HG03139 (cell line): ENCODE results near the gene ADCY10.
"Not testable (repeated sequence)": the region's sequence is repeated elsewhere in the genome, so short reads cannot be mapped to it uniquely, and the experiment has no call there.

Experiments used
- ATAC-seq: cut with Tn5 transposase; IDR thresholded peaks from one replicate; pipeline ENCODE4 v1.9.1; 2021; ENCODE audit not compliant: unreplicated experiment

Gene ADCY10

DNA sequence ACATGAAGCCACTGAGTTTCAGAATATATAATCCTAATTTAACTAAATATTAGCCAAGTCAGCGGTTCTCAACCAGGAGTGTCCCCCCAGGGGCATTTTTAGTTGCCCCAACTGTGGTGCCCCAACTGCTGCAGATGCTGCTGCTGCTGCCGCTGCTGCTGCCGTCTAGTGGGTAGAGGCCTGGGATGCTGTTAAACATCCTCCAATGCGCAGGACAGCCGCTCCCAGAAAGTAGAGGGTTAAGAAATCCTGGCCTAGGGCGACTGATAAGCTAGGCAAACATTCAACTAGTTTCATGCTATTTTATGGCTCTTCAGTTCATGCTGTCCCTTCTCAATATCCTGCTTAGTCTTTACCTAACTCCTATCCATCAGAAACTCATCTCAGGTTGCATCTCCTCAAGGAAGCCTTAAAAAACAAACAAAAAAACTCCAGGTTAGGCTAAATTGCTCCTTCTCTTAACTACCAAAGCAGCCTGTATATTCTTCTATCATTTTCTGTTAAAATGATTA is 12.6 kb upstream of the ADCY10 start:
- no peak for ATAC-seq

DNA sequence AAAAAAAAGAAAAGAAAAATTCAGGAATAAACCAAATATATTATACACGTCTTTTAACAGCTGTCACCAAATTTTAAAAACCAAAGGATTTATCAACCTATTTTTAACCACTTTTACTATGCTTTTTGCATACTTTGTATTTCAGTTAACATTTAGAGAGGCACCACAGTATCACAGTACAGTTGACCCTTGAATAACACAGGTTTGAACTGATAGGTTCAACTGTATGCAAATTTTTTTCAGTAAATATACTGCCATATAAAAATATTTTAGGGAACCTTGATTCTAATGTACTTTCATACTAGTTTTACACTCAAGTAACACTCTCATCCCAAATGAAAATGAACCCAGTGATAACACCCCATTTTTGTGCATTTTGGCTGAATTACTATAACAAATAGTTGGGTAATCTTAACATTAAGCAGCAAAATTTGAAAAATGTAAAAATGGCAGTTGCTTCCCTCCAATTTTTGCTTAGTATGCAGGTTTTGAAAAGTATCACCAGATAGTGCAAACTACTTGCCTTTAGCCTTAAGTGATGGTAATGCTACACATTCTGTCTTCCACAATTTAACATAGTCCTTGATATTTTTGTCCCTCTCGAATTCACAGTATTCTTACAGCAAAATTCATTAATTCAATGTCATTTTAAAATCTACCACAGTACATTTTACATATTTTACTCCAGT is 10.8 kb upstream of the ADCY10 start:
- ATAC-seq = no peak

DNA sequence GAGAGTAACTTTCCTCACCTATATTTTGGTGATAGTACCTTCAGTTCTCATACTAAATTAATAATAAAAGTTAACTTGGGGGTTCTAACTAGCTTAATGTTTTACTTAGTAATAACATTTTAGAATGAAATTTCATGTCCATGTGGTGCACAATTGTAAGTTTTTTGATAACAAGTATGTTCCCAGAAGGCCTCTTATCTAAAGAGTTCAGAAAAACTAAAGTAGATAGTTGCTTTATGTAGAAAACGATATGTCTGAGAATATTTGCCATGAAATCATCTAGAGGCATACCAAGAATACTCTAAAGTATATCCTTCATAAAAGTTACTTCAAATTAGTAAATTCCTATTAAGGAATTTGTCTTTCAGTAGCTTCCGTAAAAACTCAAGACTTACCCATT is 10.2 kb upstream of the ADCY10 start:
- ATAC-seq = no peak

DNA sequence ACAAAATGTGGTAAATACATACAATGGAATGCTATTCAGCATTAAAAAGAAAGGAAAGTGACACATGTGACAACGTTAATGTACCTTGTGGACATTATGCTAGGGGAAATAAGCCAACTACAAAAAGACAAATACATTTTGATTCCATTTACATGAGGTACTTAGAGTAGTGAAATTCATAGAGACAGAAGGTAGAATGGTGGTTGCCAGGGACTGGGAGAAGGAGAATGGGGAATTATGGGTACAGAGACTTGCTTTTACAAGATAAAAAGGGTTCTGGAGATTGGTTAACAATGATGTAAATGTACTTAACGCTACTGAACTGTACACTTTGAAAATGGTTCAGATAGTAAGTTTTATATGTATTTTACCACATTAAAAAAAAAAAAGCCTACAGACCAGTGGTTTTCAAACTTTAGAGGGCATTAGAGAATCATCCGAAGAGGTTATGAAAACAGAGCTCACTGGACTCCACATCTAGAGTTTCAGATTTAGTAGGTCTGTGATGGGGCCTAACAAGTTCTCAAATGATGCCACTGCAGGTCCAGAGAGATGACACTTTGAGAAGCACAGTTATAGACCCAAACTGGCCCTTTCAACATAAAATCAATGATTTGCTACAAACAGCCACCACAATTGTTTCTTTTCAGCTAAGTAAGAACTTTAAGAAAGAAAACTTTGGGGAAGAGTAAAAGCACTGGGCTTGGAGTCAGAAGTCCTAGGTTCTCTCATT is 9.6 kb upstream of the ADCY10 start:
- no peak for ATAC-seq

DNA sequence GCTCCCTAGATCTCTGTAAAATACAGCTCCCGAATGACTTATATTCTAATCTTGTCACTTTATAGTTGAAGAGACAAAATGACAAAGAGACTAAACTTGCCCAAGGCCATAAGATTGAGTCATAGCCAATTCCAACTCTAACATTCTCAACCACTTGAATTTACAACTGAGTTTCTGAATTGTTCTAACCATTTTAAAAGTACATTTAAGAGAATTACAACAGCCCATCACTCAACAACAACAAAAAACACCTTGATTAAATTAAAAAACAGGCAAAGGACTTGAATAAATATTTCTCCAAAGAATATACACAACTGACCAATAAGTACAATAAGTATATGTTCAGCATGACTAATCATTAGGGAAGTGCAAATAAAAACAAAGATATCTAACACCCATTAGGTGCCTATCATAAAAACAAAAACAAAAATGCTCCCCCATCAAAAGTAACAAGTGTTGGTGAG is 8.7 kb upstream of the ADCY10 start:
- no peak for ATAC-seq

DNA sequence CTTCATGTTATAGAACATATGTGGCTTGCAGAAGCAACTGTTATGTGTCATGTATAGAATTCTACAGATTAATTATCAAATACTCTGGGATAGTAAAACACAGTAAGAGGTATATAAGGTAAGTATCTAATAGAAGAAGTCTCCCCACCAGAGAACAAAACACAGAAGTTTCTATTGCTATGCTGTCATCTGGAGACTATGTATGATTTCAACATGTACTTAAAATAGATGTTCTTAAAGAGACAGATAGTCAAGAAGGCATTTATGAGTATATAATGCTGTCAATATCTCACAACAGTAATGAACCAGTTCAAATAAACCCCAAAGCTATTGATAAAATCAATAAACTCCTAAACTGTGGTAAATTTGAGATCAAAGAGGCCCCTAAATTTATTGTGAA is 8.1 kb upstream of the ADCY10 start:
- no peak for ATAC-seq

DNA sequence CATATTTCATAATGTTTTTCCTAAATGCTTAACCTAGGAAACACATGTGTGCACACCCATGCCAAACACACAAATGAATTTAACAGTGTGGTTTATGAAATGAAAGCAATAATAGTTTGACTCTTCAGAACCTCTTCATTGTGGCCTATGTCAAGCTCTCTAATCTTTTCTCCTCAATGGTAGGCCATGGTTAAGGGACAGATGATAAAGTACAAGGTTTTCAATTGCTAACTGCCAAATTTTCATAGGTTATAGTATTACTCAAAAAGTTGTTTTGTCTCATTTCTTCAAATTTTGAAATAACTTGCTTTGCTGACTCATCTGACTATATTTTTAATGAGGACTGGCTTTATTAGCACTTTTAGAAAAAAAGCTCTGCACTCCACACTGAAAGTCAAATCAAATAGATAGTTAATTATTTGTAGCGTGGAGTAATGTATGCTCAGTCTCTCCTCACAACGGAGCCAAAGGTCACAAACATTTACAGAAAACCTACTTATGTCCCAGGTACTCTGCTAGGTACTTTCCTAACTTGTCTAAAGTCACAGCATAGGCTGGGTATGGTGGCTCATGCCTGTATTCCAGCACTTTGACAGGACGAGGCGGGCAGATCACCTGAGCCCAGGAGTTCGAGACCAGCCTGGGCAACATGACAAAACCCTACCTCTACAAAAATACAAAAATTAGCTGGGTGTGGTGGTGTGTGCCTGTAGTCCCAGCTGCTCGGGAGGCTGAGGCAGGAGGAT is 3.0 kb upstream of the ADCY10 start:
- no peak for ATAC-seq

DNA sequence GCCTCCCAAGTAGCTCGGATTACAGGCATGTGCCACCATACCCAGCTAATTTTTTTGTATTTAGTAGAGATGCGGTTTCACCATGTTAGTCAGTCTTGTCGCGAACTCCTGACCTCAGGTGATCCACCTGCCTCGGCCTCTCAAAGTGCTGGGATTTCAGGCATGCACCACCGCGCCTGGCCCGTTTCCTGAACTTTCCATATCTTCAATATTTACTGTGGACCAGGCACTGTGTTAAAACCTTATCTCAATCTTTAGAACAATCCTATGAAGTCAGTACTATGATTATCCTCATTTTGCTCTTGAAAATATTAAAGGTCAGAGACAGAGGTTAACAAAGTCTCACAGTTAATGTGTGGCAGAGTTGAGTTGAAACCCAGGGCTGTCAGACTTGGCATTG is 1.6 kb upstream of the ADCY10 start:
- ATAC-seq = no peak

DNA sequence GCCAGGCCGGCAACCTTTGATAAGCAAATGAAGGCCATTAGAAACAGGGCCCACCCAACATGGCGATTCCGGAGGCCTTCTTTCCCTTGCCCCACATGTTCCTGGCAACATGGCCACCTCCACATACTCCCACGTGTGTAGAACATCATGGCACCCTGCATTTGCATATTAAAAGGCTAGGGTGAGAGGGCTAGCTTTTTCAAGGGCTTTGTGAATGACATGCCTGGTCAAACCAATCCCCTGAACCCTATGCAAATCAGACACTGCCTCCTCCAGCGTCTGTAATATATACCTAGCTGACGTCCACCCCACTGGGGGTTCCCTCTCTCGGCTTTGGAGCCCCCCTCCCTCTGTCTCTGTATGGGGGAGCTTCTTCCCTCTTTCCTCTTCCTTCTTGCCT is 1.6 kb downstream of the ADCY10 start:
- ATAC-seq = no peak

DNA sequence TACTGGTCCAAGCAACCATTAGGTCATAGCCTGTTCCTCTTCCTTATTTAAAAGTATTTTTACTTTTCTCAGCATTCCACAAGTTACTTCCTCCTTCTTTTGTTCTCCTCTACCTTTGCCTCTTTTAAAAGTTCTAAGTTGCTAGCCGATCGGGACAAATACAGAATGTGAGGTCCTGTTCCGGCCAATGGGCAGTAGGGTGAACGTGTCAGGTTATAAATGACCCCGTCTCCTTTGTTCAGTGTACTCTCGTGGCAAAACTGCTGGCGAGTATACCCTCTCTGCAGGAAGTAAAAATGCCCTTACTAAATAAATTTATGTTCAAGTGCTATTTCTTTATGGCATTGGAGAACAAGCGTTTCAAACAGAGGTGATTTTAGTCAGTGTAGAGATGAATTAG is 2.5 kb downstream of the ADCY10 start:
- ATAC-seq = no peak

DNA sequence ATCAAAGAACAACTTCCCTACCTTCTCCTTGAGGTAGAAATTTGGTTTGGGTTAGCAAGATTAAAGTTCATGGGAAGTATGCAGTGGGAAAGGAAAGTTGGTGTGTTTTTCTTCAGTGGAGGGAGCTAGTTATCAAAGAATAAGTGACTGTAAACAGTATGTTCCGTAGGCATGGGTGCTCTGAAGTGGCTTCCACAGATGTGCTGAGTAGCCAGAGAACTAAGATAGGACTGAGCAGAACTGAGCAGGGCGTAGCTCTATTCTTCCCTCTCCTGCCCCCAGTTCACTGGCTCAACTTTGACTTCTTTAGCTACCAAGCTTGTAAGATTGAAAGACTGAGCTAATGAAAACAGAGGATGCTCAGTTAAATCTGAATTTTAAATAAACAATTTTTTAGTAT is 3.4 kb downstream of the ADCY10 start:
- ATAC-seq = no peak

DNA sequence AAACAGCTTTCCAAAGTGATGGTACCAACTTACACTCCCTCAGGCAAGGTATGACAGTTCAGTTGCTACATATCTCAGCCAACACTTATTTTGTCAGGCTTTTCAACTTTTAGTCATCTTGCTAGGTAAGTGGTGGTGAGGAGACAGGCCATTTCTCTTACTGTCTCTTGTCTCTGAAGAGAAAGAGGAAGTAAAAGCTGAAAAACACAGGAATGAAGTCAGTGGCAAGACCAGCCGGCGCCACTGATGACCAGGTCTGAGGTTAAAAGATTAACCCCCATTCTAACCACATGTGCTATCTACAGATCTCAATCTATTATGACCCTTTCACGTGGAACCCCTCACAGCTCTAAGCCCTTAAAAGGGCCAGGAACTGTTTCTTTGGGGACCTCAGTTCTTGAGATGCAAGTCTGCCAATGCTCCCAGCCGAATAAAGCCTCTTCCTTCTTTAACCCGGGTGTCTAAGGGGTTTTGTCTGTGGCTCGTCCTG is 4.2 kb downstream of the ADCY10 start:
- ATAC-seq = no peak

DNA sequence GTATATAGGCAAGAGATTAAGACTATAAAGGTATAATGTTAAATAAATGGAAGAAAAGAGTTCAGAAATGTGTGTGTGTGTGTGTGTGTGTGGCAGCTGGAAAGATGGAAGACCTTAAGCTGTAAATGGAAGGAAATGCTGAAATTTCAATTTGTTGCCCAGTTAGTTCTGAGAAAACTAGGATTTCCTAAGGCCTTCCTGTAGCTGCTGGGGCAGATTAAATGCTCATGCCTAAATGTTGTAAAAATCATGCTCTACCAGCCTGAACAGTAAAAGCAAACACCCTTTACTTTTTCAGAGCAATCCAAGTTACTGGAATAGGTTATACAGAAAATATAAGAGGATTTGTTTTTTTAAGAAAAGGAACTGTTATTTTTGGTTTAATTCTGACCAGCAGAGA is 8.3 kb downstream of the ADCY10 start:
- ATAC-seq = no peak

DNA sequence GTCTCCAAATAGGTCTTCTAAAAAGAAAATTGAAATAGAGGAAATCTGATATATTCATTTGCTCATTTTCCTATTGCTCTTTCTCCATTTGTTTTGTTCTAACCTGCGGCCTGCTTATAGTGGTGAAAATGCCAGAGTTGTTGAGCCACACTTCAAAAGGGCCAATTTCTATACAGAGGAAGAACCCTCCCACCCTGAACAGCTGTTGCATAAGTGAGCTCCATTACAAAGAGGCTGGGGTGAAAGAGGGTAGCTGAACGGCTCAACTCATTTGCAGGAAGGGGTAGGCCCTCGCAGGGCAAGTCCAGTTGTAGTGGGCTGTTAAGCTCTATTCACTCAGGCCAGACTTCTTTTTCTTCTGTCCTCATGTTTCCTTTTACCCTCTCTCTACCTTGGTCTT is 8.8 kb downstream of the ADCY10 start:
- no peak for ATAC-seq

DNA sequence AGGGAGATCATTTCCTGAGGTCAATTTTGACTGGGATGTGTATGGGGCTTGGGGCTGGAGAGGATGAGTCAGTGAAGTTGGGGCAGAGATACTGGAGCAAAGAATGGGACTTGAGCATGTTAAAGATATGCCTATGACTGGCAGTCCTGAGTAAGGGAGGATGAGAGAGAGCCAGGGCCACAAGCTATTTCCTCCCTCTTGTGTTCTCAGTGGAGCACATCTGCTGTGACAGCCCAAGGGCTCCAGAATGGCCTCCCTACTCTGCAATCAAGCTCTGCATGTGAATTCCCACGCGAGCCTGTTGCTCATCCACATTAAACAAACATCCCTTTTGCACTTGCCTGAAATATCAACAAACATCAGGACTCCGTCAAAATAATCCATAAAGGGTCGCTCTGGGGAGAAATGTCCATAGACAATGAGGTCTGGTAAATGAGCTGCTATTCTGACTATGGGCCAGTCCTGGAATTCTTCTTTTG is 9.2 kb downstream of the ADCY10 start:
- ATAC-seq = no peak

DNA sequence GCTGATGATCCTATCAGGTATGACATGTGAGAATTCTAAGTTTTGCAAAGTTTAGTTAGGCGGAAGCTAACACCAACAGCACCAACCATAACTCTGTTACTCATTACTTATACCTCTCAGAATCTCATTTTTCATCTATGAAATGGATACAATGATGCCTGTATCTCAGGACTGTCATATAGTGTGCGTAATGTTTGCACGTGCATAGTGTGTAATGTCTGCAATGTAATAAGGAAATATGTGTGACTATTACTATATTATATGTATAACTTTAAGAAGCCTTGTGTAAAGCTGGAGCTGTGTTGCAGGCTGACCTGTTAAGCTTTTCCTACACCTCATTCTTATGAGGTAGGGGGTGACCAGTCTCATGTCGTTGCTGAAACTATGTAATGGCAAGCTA is 13.0 kb downstream of the ADCY10 start:
- no peak for ATAC-seq

DNA sequence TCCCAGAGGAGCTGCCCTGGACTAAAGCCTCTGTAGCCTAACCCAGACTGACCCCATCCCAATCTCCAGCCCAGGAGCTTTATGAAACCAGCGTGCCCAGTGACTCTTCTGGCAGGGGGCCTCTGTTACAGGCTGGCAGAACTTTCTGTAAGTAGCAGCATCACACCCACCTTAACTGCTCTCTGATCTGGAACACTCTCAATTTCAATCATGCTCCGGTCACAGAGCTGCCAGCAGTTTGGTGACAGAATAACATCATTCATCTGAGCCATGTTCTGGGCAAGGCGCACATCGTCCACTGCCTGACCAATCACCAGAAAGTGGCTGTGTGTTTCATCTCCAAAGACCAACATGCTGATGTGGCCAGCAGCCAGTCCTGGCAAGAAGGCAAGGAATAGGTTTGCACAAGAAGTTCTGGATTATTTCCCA is 14.7 kb downstream of the ADCY10 start:
- ATAC-seq = peak; percentile 76

DNA sequence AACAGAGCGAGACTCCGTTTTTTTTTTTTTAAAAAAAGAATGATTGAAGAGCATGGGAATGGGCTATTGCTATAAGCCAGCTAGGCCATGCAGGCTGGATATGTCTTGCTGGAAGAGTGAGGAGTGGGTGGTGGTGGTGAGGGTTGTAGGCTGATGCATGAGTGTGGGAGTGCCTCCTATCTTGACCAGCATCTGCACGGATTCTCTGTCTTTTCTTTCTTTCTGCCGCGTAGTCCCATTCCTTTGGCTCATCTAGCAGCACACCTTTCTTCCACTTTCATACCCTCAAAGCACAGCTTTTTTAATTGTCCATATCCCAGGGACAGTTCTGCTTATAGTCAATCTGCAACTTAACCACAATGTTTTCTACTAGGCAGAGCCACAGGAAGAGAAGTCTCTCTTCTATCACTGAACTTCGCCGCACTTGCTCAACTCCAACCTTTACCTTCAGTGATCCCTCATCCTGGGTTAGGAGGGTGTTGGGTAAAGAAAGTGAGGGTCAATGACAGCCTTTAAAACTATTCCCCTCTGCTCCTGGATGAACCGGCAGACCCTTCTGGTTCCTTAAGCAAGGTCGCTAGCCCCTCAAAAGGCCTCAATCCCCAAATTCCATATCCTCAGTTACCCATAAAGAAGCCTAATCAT is 15.2 kb downstream of the ADCY10 start:
- no peak for ATAC-seq

DNA sequence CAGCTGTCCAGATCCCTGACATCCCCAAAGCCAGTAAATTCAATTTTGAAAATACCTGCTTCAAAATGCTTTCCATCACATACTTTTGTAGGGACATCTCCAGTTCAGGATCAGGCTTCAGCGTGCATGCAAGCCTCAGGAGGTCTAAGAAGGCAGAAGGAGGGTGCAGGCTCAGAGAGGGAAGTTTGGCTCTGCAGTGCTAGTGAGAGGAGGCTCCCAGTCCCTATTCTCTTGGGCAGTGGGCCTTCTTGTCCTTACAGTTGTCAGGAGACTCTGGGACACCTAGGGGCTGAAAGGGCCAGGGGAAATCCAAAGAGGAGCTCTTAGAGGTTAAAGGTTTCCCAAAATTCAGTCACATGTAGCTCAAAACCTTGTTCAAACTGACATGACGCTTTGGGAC is 20.1 kb downstream of the ADCY10 start:
- no peak for ATAC-seq

DNA sequence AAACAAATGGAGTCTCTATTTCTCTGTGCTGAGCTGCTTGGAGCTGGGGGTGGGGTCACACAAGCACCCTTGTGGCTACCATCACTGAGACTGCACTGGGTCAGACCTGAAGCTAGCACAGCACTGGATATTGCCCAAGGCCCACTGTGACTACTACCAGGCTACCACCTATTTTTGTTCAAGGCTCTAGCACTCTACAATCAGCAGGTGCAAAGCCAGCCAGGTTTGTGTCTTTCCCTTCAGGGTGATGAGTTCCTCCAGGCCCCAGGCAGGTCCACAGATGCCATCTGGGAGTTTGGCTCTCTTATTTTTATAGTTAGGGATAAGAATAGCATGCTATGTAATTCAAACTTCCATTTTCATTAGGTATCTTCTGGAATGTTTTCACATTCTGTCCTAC is 23.5 kb downstream of the ADCY10 start:
- no peak for ATAC-seq

DNA sequence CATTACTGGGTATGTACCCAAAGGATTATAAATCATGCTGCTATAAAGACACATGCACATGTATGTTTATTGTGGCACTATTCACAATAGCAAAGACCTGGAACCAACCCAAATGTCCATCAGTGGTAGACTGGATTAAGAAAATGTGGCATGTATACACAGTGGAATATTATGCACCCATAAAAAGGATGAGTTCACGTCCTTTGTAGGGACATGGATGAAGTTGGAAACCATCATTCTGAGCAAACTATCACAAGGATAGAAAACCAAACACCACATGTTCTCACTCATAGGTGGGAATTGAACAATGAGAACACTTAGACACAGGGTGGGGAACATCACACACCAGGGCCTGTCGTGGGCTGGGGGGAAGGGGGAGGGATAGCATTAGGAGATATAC is 26.7 kb downstream of the ADCY10 start:
- ATAC-seq = not testable (repeated sequence)
